Neural cell (in vitro differentiated cells): ENCODE results near the gene CCT8L2. TPM values are rescaled to one million over a fixed set of nuclear protein-coding genes. Genes with fewer than 3 reads are reported as not detected.
"Not testable (repeated sequence)": the region's sequence is repeated elsewhere in the genome, so short reads cannot be mapped to it uniquely, and the experiment has no call there.

Experiments
- H2AFZ ChIP-seq: fragments of 200-600, 300-800 bp; sonication (generic), shearing (Covaris generic); 2 replicates; pipeline ENCODE4 v1.6.0; 2014; ENCODE audit warnings: low read depth, mild to moderate bottlenecking, antibody characterized with exemption, low read length, moderate library complexity
- H3F3A ChIP-seq: fragments of 200-600 bp; shearing (Covaris generic); 2 replicates; pipeline ENCODE4 v1.6.1; 2016; ENCODE audit warnings: mild to moderate bottlenecking, moderate library complexity, mixed read lengths, antibody characterized with exemption, low read length; ENCODE audit not compliant: insufficient read depth, poor library complexity, severe bottlenecking
- H3K27ac ChIP-seq: fragments of 200-600, 300-800 bp; sonication (generic), shearing (Covaris generic); 2 replicates; pipeline ENCODE4 v1.5.1; 2014; ENCODE audit warnings: mild to moderate bottlenecking, low read length, moderate library complexity
- H3K27me3 ChIP-seq: fragments of 300-800, 200-600 bp; sonication (generic), shearing (Covaris generic); 2 replicates; pipeline ENCODE4 v1.6.0; 2014; ENCODE audit warnings: mild to moderate bottlenecking, low read depth, low read length, moderate library complexity; ENCODE audit not compliant: insufficient read depth
- H3K36me3 ChIP-seq: fragments of 300-800, 200-600 bp; sonication (generic), shearing (Covaris generic); 2 replicates; pipeline ENCODE4 v1.5.1; 2014; ENCODE audit warnings: mild to moderate bottlenecking, antibody characterized with exemption, low read length, moderate library complexity; ENCODE audit not compliant: insufficient read depth
- H3K4me2 ChIP-seq: fragments of 300-800, 200-600 bp; sonication (generic), shearing (Covaris generic); 2 replicates; pipeline ENCODE4 v1.6.0; 2014; ENCODE audit warnings: mild to moderate bottlenecking, low read length
- H3K4me3 ChIP-seq: fragments of 300-800, 200-600 bp; sonication (generic), shearing (Covaris generic); 2 replicates; pipeline ENCODE4 v1.5.1; 2014; ENCODE audit warnings: mild to moderate bottlenecking, low read length, moderate library complexity
- H3K79me2 ChIP-seq: fragments of 200-600 bp; shearing (Covaris generic); replicated peaks from 2 replicates; pipeline ENCODE4 v1.6.0; 2014; ENCODE audit warnings: mild to moderate bottlenecking, low read length, moderate library complexity; ENCODE audit not compliant: insufficient read depth
- H3K9ac ChIP-seq: fragments of 300-800, 200-600 bp; sonication (generic), shearing (Covaris generic); 2 replicates; pipeline ENCODE4 v1.6.1; 2016; ENCODE audit warnings: mild to moderate bottlenecking, low read length, mixed read lengths
- H3K9me2 ChIP-seq: fragments of 200-600 bp; shearing (Covaris generic); 2 replicates; pipeline ENCODE4 v1.6.1; 2016; ENCODE audit warnings: mild to moderate bottlenecking, low read length, mixed read lengths; ENCODE audit not compliant: insufficient read depth
- H3K9me3 ChIP-seq: fragments of 200-600, 300-800 bp; sonication (generic), shearing (Covaris generic); 2 replicates; pipeline ENCODE4 v1.6.1; 2016; ENCODE audit warnings: mild to moderate bottlenecking, mixed run types, low read length, moderate library complexity, mixed read lengths
- H4K20me1 ChIP-seq: fragments of 200-600 bp; shearing (Covaris generic); 2 replicates; pipeline ENCODE4 v1.6.1; 2016; ENCODE audit warnings: mild to moderate bottlenecking, mixed run types; ENCODE audit not compliant: insufficient read depth
- CTCF ChIP-seq: fragments of 450-650 bp; IDR thresholded peaks from 2 replicates; pipeline ENCODE4 v1.5.1; 2014; ENCODE audit warnings: antibody characterized with exemption, mild to moderate bottlenecking, moderate library complexity; ENCODE audit not compliant: poor library complexity, severe bottlenecking
- EP300 ChIP-seq: fragments of 450-650 bp; conservative IDR thresholded peaks from 2 replicates; pipeline ENCODE4 v1.6.1; 2014; ENCODE audit warnings: antibody characterized with exemption, mild to moderate bottlenecking, moderate library complexity; ENCODE audit not compliant: poor library complexity, severe bottlenecking
- EZH2 ChIP-seq: fragments of 200-600, 300-800 bp; shearing (Covaris generic), sonication (generic); IDR thresholded peaks from 2 replicates; pipeline ENCODE4 v1.6.1; 2014; ENCODE audit warnings: antibody characterized with exemption, low read length, borderline replicate concordance, mild to moderate bottlenecking; ENCODE audit not compliant: insufficient read depth, poor library complexity, severe bottlenecking
- MXI1 ChIP-seq: fragments of 450-650 bp; conservative IDR thresholded peaks from 2 replicates; pipeline ENCODE4 v1.6.1; 2014; ENCODE audit warnings: antibody characterized with exemption, mild to moderate bottlenecking; ENCODE audit not compliant: poor library complexity, severe bottlenecking
- POLR2AphosphoS5 ChIP-seq: IDR thresholded peaks from 2 replicates; pipeline ENCODE4 v1.6.1; 2012
- RAD21 ChIP-seq: fragments of 450-650 bp; conservative IDR thresholded peaks from 2 replicates; pipeline ENCODE4 v1.6.1; 2014; ENCODE audit warnings: antibody characterized with exemption, mild to moderate bottlenecking, moderate library complexity
- SMC3 ChIP-seq: fragments of 450-650 bp; conservative IDR thresholded peaks from 2 replicates; pipeline ENCODE4 v1.6.1; 2014; ENCODE audit warnings: antibody characterized with exemption, mild to moderate bottlenecking, moderate library complexity; ENCODE audit not compliant: poor library complexity
- polyA plus RNA-seq: library from polyadenylated mRNA; depleted of rRNA; stranded (reverse); fragments of >200 nt; gene quantifications from 2 replicates; pipeline ENCODE4 v1.2.3, GENCODE V29; 2014
- TF ChIP-seq, protein P1 (sequence below): IDR thresholded peaks from 2 replicates; pipeline ENCODE4 v1.6.1; 2012; ENCODE audit warnings: borderline replicate concordance

Gene CCT8L2
- polyA plus RNA-seq, 1 donor from 2014 or later = not detected

- no peaks in the 10 kb centered on the region for H3K9me2 ChIP-seq
- no peak for TF ChIP-seq SMC3
- no peak overlapping the region for H3K27ac ChIP-seq
- H3K9ac ChIP-seq = no peak overlapping the region
- no peak overlapping the region for H3K4me3 ChIP-seq
- no peaks in the 10 kb centered on the region for H3K9me3 ChIP-seq
- H4K20me1 ChIP-seq = no peaks in the 10 kb centered on the region
- no peaks in the 10 kb centered on the region for H3F3A ChIP-seq
- H3K27me3 ChIP-seq = no peaks in the 10 kb centered on the region
- H2AFZ ChIP-seq = no peak overlapping the region
- no peaks in the 10 kb centered on the region for H3K79me2 ChIP-seq
- H3K36me3 ChIP-seq = no peaks in the 10 kb centered on the region
- no peak overlapping the region for H3K4me2 ChIP-seq
Observed at GRCh38 chr22:16594026-16594425, 1.4 kb upstream of the CCT8L2 start.

GRCh38 chr22:16592231-16592630 lies 379 bp downstream of the CCT8L2 start:
- not testable (repeated sequence) for H3K27ac ChIP-seq, H3K4me2 ChIP-seq, H3K79me2 ChIP-seq, H2AFZ ChIP-seq, H3F3A ChIP-seq, H3K4me3 ChIP-seq, H3K27me3 ChIP-seq, H3K9me2 ChIP-seq, H3K36me3 ChIP-seq, H3K9me3 ChIP-seq, H3K9ac ChIP-seq, H4K20me1 ChIP-seq

DNA sequence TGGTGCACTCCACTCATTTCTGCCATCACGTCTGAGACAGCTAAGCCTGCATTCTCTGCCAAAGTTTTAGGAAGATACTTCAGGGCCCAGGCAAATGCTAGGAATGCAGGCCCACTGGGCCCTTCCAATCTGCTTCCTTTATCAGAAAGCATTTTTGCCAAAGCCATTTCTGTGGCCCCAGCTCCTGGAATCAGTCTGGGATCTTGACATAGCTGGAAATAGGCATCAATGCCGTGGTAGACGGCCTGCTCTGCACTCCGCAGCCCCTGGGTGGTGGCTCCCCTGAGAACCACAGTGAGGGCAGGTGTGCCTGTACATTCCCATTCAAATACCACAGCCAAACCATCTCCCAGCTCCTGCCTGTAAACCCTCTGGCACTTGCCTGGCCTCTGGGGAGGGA lies 1.5 kb downstream of the CCT8L2 start:
- not testable (repeated sequence) for H3K36me3 ChIP-seq, H3K27ac ChIP-seq, H3K4me2 ChIP-seq, H3K9ac ChIP-seq, H3K4me3 ChIP-seq, H3F3A ChIP-seq, H3K9me2 ChIP-seq, H3K9me3 ChIP-seq, H3K27me3 ChIP-seq, H3K79me2 ChIP-seq, H4K20me1 ChIP-seq, H2AFZ ChIP-seq

- H3K79me2 ChIP-seq = no peaks in the 10 kb centered on the region
- no peak for TF ChIP-seq EZH2
- TF ChIP-seq POLR2AphosphoS5 = no peak
- TF ChIP-seq EP300 = no peak
- no peak for TF ChIP-seq CTCF
- no peak for TF ChIP-seq RAD21
- TF ChIP-seq, protein P1, sequence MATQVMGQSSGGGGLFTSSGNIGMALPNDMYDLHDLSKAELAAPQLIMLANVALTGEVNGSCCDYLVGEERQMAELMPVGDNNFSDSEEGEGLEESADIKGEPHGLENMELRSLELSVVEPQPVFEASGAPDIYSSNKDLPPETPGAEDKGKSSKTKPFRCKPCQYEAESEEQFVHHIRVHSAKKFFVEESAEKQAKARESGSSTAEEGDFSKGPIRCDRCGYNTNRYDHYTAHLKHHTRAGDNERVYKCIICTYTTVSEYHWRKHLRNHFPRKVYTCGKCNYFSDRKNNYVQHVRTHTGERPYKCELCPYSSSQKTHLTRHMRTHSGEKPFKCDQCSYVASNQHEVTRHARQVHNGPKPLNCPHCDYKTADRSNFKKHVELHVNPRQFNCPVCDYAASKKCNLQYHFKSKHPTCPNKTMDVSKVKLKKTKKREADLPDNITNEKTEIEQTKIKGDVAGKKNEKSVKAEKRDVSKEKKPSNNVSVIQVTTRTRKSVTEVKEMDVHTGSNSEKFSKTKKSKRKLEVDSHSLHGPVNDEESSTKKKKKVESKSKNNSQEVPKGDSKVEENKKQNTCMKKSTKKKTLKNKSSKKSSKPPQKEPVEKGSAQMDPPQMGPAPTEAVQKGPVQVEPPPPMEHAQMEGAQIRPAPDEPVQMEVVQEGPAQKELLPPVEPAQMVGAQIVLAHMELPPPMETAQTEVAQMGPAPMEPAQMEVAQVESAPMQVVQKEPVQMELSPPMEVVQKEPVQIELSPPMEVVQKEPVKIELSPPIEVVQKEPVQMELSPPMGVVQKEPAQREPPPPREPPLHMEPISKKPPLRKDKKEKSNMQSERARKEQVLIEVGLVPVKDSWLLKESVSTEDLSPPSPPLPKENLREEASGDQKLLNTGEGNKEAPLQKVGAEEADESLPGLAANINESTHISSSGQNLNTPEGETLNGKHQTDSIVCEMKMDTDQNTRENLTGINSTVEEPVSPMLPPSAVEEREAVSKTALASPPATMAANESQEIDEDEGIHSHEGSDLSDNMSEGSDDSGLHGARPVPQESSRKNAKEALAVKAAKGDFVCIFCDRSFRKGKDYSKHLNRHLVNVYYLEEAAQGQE = no peak
- TF ChIP-seq MXI1 = no peak
- no peak overlapping the region for H2AFZ ChIP-seq
- H3K36me3 ChIP-seq = no peaks in the 10 kb centered on the region
- no peaks in the 10 kb centered on the region for H3K9me3 ChIP-seq
- no peak overlapping the region for H3K9ac ChIP-seq
- no peaks in the 10 kb centered on the region for H4K20me1 ChIP-seq
- no peaks in the 10 kb centered on the region for H3F3A ChIP-seq
- H3K4me2 ChIP-seq = no peak overlapping the region
- H3K27ac ChIP-seq = no peak overlapping the region
- H3K4me3 ChIP-seq = no peak overlapping the region
- H3K9me2 ChIP-seq = no peaks in the 10 kb centered on the region
- no peaks in the 10 kb centered on the region for H3K27me3 ChIP-seq
Observed at GRCh38 chr22:16586991-16587390, 5.6 kb downstream of the CCT8L2 start.
